Neural cell (in vitro differentiated cells): ENCODE measurements around the gene DNPEP. TPM values are rescaled to one million over a fixed set of nuclear protein-coding genes. Genes with fewer than 3 reads are reported as not detected.

Experiments used
- H2AFZ ChIP-seq: fragments of 200-600, 300-800 bp; sonication (generic), shearing (Covaris generic); 2 replicates; pipeline ENCODE4 v1.6.0; 2014; ENCODE audit warnings: low read depth, mild to moderate bottlenecking, antibody characterized with exemption, low read length, moderate library complexity
- H3F3A ChIP-seq: fragments of 200-600 bp; shearing (Covaris generic); 2 replicates; pipeline ENCODE4 v1.6.1; 2016; ENCODE audit warnings: mild to moderate bottlenecking, moderate library complexity, mixed read lengths, antibody characterized with exemption, low read length; ENCODE audit not compliant: insufficient read depth, poor library complexity, severe bottlenecking
- H3K27ac ChIP-seq: fragments of 200-600, 300-800 bp; sonication (generic), shearing (Covaris generic); 2 replicates; pipeline ENCODE4 v1.5.1; 2014; ENCODE audit warnings: mild to moderate bottlenecking, low read length, moderate library complexity
- H3K27me3 ChIP-seq: fragments of 300-800, 200-600 bp; sonication (generic), shearing (Covaris generic); 2 replicates; pipeline ENCODE4 v1.6.0; 2014; ENCODE audit warnings: mild to moderate bottlenecking, low read depth, low read length, moderate library complexity; ENCODE audit not compliant: insufficient read depth
- H3K36me3 ChIP-seq: fragments of 300-800, 200-600 bp; sonication (generic), shearing (Covaris generic); 2 replicates; pipeline ENCODE4 v1.5.1; 2014; ENCODE audit warnings: mild to moderate bottlenecking, antibody characterized with exemption, low read length, moderate library complexity; ENCODE audit not compliant: insufficient read depth
- H3K4me2 ChIP-seq: fragments of 300-800, 200-600 bp; sonication (generic), shearing (Covaris generic); 2 replicates; pipeline ENCODE4 v1.6.0; 2014; ENCODE audit warnings: mild to moderate bottlenecking, low read length
- H3K4me3 ChIP-seq: fragments of 300-800, 200-600 bp; sonication (generic), shearing (Covaris generic); 2 replicates; pipeline ENCODE4 v1.5.1; 2014; ENCODE audit warnings: mild to moderate bottlenecking, low read length, moderate library complexity
- H3K79me2 ChIP-seq: fragments of 200-600 bp; shearing (Covaris generic); replicated peaks from 2 replicates; pipeline ENCODE4 v1.6.0; 2014; ENCODE audit warnings: mild to moderate bottlenecking, low read length, moderate library complexity; ENCODE audit not compliant: insufficient read depth
- H3K9ac ChIP-seq: fragments of 300-800, 200-600 bp; sonication (generic), shearing (Covaris generic); 2 replicates; pipeline ENCODE4 v1.6.1; 2016; ENCODE audit warnings: mild to moderate bottlenecking, low read length, mixed read lengths
- H3K9me2 ChIP-seq: fragments of 200-600 bp; shearing (Covaris generic); 2 replicates; pipeline ENCODE4 v1.6.1; 2016; ENCODE audit warnings: mild to moderate bottlenecking, low read length, mixed read lengths; ENCODE audit not compliant: insufficient read depth
- H3K9me3 ChIP-seq: fragments of 200-600, 300-800 bp; sonication (generic), shearing (Covaris generic); 2 replicates; pipeline ENCODE4 v1.6.1; 2016; ENCODE audit warnings: mild to moderate bottlenecking, mixed run types, low read length, moderate library complexity, mixed read lengths
- H4K20me1 ChIP-seq: fragments of 200-600 bp; shearing (Covaris generic); 2 replicates; pipeline ENCODE4 v1.6.1; 2016; ENCODE audit warnings: mild to moderate bottlenecking, mixed run types; ENCODE audit not compliant: insufficient read depth
- EP300 ChIP-seq: fragments of 450-650 bp; conservative IDR thresholded peaks from 2 replicates; pipeline ENCODE4 v1.6.1; 2014; ENCODE audit warnings: antibody characterized with exemption, mild to moderate bottlenecking, moderate library complexity; ENCODE audit not compliant: poor library complexity, severe bottlenecking
- EZH2 ChIP-seq: fragments of 200-600, 300-800 bp; shearing (Covaris generic), sonication (generic); IDR thresholded peaks from 2 replicates; pipeline ENCODE4 v1.6.1; 2014; ENCODE audit warnings: antibody characterized with exemption, low read length, borderline replicate concordance, mild to moderate bottlenecking; ENCODE audit not compliant: insufficient read depth, poor library complexity, severe bottlenecking
- MXI1 ChIP-seq: fragments of 450-650 bp; conservative IDR thresholded peaks from 2 replicates; pipeline ENCODE4 v1.6.1; 2014; ENCODE audit warnings: antibody characterized with exemption, mild to moderate bottlenecking; ENCODE audit not compliant: poor library complexity, severe bottlenecking
- POLR2AphosphoS5 ChIP-seq: IDR thresholded peaks from 2 replicates; pipeline ENCODE4 v1.6.1; 2012
- RAD21 ChIP-seq: fragments of 450-650 bp; conservative IDR thresholded peaks from 2 replicates; pipeline ENCODE4 v1.6.1; 2014; ENCODE audit warnings: antibody characterized with exemption, mild to moderate bottlenecking, moderate library complexity
- SMC3 ChIP-seq: fragments of 450-650 bp; conservative IDR thresholded peaks from 2 replicates; pipeline ENCODE4 v1.6.1; 2014; ENCODE audit warnings: antibody characterized with exemption, mild to moderate bottlenecking, moderate library complexity; ENCODE audit not compliant: poor library complexity
- TAF1 ChIP-seq: IDR thresholded peaks from 2 replicates; pipeline ENCODE4 v1.6.1; 2012; ENCODE audit warnings: low read depth
- polyA plus RNA-seq: library from polyadenylated mRNA; depleted of rRNA; stranded (reverse); fragments of >200 nt; gene quantifications from 2 replicates; pipeline ENCODE4 v1.2.3, GENCODE V29; 2014
- TF ChIP-seq, protein P1 (sequence below): fragments of 450-650 bp; IDR thresholded peaks from 2 replicates; pipeline ENCODE4 v1.5.1; 2014; ENCODE audit warnings: antibody characterized with exemption, mild to moderate bottlenecking, moderate library complexity; ENCODE audit not compliant: poor library complexity, severe bottlenecking
- TF ChIP-seq, protein P2 (sequence below): IDR thresholded peaks from 2 replicates; pipeline ENCODE4 v1.6.1; 2012; ENCODE audit warnings: borderline replicate concordance

The DNPEP gene
- polyA plus RNA-seq, 1 donor from 2014 or later: 11.9 TPM

DNA sequence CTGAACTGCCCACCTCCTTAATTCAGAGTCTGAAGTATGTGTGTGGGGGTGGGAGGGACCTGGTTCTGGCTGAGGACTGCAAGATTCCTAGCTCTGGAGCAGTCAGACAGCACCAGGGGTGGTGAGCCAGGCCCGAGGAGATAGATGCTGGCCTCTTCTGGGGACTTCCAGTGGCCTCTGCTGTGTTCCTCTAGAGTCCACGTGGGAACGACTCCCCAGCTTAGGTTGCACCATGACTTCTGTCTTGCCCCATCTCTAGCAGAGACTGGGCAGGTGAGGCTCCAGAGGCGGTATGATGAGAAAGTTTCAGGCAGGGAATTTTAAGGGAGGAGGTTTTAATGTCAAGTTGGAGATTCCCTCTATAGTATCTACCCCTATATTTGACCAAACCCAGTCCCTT lies 33.1 kb downstream of the DNPEP start:
- Histone ChIP-seq H4K20me1 (no peaks in the 10 kb centered on the region), H3K9ac (no peak overlapping the region), H3K9me3 (no peaks in the 10 kb centered on the region), H3K4me3 (no peak overlapping the region), H3K9me2 (no peaks in the 10 kb centered on the region), H3K27me3 (peaks cover 34% of the 10 kb centered on the region), H3F3A (no peaks in the 10 kb centered on the region), H3K79me2 (no peaks in the 10 kb centered on the region), H3K27ac (no peak overlapping the region), H2AFZ (no peak overlapping the region), H3K36me3 (no peaks in the 10 kb centered on the region), H3K4me2 (no peak overlapping the region)
- TF ChIP-seq RAD21 (no peak), EZH2 (no peak), MXI1 (no peak), POLR2AphosphoS5 (no peak), TAF1 (no peak), SMC3 (no peak), EP300 (no peak)
- TF ChIP-seq, protein P1, sequence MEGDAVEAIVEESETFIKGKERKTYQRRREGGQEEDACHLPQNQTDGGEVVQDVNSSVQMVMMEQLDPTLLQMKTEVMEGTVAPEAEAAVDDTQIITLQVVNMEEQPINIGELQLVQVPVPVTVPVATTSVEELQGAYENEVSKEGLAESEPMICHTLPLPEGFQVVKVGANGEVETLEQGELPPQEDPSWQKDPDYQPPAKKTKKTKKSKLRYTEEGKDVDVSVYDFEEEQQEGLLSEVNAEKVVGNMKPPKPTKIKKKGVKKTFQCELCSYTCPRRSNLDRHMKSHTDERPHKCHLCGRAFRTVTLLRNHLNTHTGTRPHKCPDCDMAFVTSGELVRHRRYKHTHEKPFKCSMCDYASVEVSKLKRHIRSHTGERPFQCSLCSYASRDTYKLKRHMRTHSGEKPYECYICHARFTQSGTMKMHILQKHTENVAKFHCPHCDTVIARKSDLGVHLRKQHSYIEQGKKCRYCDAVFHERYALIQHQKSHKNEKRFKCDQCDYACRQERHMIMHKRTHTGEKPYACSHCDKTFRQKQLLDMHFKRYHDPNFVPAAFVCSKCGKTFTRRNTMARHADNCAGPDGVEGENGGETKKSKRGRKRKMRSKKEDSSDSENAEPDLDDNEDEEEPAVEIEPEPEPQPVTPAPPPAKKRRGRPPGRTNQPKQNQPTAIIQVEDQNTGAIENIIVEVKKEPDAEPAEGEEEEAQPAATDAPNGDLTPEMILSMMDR: no peak
- TF ChIP-seq, protein P2, sequence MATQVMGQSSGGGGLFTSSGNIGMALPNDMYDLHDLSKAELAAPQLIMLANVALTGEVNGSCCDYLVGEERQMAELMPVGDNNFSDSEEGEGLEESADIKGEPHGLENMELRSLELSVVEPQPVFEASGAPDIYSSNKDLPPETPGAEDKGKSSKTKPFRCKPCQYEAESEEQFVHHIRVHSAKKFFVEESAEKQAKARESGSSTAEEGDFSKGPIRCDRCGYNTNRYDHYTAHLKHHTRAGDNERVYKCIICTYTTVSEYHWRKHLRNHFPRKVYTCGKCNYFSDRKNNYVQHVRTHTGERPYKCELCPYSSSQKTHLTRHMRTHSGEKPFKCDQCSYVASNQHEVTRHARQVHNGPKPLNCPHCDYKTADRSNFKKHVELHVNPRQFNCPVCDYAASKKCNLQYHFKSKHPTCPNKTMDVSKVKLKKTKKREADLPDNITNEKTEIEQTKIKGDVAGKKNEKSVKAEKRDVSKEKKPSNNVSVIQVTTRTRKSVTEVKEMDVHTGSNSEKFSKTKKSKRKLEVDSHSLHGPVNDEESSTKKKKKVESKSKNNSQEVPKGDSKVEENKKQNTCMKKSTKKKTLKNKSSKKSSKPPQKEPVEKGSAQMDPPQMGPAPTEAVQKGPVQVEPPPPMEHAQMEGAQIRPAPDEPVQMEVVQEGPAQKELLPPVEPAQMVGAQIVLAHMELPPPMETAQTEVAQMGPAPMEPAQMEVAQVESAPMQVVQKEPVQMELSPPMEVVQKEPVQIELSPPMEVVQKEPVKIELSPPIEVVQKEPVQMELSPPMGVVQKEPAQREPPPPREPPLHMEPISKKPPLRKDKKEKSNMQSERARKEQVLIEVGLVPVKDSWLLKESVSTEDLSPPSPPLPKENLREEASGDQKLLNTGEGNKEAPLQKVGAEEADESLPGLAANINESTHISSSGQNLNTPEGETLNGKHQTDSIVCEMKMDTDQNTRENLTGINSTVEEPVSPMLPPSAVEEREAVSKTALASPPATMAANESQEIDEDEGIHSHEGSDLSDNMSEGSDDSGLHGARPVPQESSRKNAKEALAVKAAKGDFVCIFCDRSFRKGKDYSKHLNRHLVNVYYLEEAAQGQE: no peak

DNA sequence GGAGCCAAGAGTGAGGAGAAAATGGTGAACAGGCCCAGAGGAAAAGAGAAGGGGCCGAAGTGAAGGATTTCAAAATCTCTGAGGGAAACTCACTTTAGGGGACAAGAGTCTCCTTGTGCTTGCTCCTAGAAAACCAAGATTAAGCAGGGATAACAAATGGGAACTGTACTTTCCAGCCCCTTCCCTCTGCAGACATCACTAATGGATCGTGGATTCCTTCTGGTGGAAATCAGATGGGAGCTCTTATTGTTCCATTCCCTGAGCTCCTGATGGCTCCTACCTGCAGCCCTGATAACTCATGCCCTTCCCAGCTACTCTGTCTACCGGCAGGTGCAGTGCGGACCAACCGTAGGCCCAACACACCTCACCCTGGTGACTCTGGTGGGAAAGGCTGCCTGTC lies 34.6 kb downstream of the DNPEP start:
- no peaks in the 10 kb centered on the region for H4K20me1 ChIP-seq
- H3F3A ChIP-seq: no peaks in the 10 kb centered on the region
- peaks cover 20% of the 10 kb centered on the region for H3K27me3 ChIP-seq
- no peaks in the 10 kb centered on the region for H3K9me3 ChIP-seq
- H2AFZ ChIP-seq: no peak overlapping the region
- H3K27ac ChIP-seq: no peak overlapping the region
- no peaks in the 10 kb centered on the region for H3K79me2 ChIP-seq
- TF ChIP-seq SMC3 (no peak), MXI1 (no peak), POLR2AphosphoS5 (no peak), RAD21 (no peak), TAF1 (no peak), EZH2 (no peak), EP300 (no peak)
- TF ChIP-seq, protein P1: no peak
- TF ChIP-seq, protein P2: no peak
- H3K4me2 ChIP-seq: no peak overlapping the region
- H3K9ac ChIP-seq: no peak overlapping the region
- H3K4me3 ChIP-seq: no peak overlapping the region
- no peaks in the 10 kb centered on the region for H3K9me2 ChIP-seq
- H3K36me3 ChIP-seq: no peaks in the 10 kb centered on the region
